GM10266 (cell line): ENCODE measurements around the gene OR2F2.

ENCODE experiments used
- DNase-seq: peaks from one replicate; pipeline ENCODE4 v3.0.0; 2012; ENCODE audit errors: extremely low spot score
- TF ChIP-seq, protein P1 (sequence below): IDR thresholded peaks from 2 replicates; pipeline ENCODE4 v1.5.1; 2012; ENCODE audit warnings: mild to moderate bottlenecking, low read depth; ENCODE audit not compliant: control insufficient read depth, insufficient read depth; ENCODE audit errors: missing control alignments

The OR2F2 gene

DNA sequence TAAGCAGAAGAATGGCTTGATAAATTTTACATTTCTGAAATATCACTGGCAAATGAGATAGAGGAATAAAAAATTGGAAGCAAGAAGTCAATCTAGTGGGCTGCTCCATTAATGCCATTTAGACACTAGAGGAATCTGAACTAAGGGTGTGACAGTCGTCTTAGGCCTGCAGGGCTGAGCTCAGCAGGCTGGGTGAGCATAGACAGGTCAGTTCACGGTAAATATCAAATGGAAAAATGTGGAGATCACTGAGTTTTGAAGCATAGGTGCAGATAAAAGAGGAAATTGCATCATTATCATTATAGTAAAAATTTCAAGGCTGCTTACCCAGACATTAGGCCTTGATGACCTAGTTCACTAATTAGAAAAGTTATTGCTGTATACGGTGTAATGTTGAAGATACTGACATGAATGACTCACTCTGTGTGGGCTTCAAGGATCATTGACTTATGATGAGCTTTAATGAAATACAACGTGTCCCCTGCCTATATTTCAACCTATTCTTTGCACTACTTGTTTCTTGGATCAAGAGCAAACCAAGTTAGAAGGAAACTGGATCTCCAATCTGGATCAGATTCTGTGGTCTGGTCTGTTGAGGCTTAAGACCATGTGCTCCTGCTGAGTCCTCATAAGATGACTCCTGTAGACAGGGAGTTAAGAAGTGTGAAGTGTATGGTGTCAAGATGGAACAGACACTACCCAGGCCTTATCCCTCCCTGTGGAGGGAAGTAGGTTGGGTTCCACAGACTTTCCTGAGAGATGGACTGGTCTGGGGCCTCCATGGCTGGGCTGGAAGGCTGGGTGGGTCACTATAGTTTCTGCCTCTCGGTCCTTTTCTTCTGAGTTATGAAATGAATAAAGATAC, 3.6 kb downstream of the OR2F2 start:
- no peak for DNase-seq
- TF ChIP-seq, protein P1, sequence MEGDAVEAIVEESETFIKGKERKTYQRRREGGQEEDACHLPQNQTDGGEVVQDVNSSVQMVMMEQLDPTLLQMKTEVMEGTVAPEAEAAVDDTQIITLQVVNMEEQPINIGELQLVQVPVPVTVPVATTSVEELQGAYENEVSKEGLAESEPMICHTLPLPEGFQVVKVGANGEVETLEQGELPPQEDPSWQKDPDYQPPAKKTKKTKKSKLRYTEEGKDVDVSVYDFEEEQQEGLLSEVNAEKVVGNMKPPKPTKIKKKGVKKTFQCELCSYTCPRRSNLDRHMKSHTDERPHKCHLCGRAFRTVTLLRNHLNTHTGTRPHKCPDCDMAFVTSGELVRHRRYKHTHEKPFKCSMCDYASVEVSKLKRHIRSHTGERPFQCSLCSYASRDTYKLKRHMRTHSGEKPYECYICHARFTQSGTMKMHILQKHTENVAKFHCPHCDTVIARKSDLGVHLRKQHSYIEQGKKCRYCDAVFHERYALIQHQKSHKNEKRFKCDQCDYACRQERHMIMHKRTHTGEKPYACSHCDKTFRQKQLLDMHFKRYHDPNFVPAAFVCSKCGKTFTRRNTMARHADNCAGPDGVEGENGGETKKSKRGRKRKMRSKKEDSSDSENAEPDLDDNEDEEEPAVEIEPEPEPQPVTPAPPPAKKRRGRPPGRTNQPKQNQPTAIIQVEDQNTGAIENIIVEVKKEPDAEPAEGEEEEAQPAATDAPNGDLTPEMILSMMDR, result no peak

DNA sequence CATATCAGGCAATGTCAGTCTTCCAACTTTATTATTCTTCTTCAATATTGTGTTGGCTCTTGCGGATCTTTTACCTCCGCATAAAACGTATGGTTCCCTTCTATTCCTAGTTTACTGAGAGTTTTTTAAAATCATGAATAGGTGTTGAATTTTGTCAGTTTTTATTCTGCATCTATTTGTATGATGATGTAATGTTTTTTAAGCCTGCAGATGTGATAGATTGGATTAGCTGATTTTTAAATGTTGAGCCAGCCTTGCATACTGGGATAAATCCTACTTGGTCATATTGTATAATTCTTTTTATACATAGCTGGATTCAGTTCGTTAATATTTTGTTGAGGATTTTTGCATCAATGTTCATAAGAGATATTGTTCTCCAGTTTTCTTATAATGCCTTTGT, 10.4 kb downstream of the OR2F2 start:
- TF ChIP-seq, protein P1, result no peak
- DNase-seq, result no peak

DNA sequence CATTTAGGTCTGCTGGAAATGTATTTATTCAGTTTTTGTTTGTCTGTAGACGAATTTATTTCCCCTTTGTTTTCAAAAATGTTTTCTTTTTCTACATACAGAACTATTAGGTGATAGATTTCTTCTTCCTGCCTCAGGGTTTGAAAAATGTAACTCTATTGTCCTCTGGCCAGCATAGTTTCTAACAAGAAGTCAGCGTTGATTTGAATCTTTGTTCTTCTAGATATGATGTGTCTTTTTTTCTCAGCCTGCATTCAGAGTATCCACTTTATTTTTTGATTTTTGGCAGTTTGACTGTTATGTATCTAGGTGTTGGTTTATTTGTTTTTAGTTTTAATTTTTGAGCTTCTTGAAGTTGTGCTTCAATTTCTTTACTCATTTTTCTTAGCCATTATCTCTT, 12.1 kb downstream of the OR2F2 start:
- TF ChIP-seq, protein P1, result no peak
- no peak for DNase-seq

DNA sequence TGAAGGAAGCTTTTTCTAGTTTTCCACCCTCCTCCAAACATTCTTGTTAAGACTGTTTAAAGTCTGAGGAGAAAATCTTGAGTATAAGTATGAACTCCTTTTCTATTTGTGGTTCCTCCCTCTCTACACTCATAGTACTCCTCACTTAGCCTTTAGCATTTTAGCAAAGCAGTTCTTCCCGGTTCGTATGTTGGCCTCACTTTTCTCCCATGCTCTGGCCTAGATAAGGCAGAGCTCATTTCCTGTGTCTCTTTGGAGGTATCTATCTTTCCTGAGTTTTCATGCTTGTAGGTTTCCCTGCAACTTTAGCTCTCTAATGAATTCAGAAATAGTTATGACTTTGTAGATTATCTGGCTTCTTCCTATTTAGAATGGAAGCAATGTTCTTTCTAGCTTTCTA, 13.7 kb downstream of the OR2F2 start:
- TF ChIP-seq, protein P1, result no peak

DNA sequence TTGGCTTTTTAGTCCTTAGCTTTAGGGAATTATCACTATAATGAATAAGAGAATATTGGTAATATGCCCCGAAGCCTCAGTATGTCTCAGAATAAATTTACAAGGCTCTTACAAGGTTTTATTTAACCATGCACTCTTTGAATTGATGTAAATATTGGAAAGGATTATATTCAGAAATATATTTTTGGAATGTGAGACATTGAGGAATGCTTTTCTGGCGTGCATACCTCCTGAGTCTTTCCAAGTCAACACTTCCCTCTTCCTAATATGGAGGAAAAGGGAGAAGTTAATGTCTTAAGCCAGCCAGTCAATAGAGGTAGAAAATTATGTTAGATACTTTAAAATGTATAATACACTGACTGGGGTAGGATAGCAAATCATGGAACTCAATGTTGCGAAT, 18.4 kb downstream of the OR2F2 start:
- TF ChIP-seq, protein P1, result no peak
- no peak for DNase-seq

More for the DNA sequence above, 13.7 kb downstream of the OR2F2 start:
- no peak for DNase-seq

DNA sequence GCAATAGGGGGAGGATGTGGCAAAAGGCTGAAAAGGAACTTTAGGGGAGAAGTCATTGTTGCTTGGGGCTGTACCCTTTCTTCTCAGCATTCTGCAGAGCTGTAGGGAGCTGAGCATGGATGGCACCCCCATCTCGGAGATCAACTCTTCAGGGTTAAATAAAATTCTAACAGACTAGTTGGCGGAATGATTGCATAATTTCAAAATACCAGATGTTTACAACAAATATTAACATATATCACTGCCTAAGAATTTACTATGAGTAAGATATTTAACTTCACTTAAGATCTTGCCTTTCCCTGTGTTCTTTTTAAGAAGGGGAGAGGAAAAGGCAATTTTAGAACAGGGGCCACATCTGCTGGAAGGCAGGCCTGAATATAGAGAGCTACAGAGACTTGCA, 19.1 kb downstream of the OR2F2 start:
- TF ChIP-seq, protein P1, result no peak
- no peak for DNase-seq

DNA sequence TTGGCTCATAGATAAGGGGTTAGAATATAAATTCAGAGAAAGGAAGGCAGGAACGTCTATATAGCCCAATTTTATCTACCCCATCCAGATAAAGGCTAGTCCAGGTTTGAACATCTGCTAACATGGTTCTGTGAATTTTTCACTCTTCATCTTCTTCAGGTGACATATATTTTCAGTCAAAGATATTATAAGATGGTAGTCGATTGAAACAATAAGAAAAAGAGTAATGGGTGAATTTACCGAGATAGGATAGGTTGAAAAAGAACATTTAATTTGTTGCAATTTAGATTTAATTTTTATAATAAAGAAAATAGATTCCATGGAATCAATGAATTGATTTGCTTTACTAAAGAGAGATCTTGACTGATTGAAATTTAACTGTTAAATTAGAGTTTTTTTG, 19.5 kb downstream of the OR2F2 start, which contains the start of gene OR2F1:
OR2F1 (plus strand) TSS at position 301 of the 400 bp plus-strand sequence. CDS start 5,127 bp downstream, outside the sequence.
- DNase-seq, result no peak
- TF ChIP-seq, protein P1, result no peak
